ENCODE measurements around the gene RNF212B.

GRCh38 chr14:23300687-23301223 lies 63.0 kb downstream of the RNF212B start:
- no peak for TF ChIP-seq CBX2 (IDR thresholded peaks at IDR 0.05; ENCODE audit: borderline replicate concordance, low read depth)
- TF ChIP-seq, protein P1, sequence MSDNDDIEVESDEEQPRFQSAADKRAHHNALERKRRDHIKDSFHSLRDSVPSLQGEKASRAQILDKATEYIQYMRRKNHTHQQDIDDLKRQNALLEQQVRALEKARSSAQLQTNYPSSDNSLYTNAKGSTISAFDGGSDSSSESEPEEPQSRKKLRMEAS (IDR thresholded peaks at IDR 0.05): no peak
- TF ChIP-seq HMGXB4 (CRISPR knock-in tag; IDR thresholded peaks at IDR 0.05; ENCODE audit: borderline replicate concordance): no peak
- TF ChIP-seq CTCF (IDR thresholded peaks at IDR 0.05): no peak
- TF ChIP-seq POLR2A (IDR thresholded peaks at IDR 0.05; ENCODE audit: low read length): no peak
- TF ChIP-seq BHLHE40 (IDR thresholded peaks at IDR 0.05; ENCODE audit: low read depth, low read length): no peak
